LNCaP clone FGC (cell line): ENCODE data around the gene MMP17.

Experiments
- DNase-seq: peaks from one replicate; pipeline ENCODE4 v3.0.0-alpha.2; 2011; ENCODE audit warnings: low read depth
- H3K4me3 ChIP-seq: 2 replicates; pipeline ENCODE4 v1.5.1; 2011; ENCODE audit warnings: mild to moderate bottlenecking, low read depth, low read length, control low read depth
- CTCF ChIP-seq: IDR thresholded peaks from 2 replicates; pipeline ENCODE4 v1.5.1; 2012; ENCODE audit warnings: mild to moderate bottlenecking; ENCODE audit not compliant: control insufficient read depth, insufficient read depth; ENCODE audit errors: extremely low read depth

The MMP17 gene

DNA sequence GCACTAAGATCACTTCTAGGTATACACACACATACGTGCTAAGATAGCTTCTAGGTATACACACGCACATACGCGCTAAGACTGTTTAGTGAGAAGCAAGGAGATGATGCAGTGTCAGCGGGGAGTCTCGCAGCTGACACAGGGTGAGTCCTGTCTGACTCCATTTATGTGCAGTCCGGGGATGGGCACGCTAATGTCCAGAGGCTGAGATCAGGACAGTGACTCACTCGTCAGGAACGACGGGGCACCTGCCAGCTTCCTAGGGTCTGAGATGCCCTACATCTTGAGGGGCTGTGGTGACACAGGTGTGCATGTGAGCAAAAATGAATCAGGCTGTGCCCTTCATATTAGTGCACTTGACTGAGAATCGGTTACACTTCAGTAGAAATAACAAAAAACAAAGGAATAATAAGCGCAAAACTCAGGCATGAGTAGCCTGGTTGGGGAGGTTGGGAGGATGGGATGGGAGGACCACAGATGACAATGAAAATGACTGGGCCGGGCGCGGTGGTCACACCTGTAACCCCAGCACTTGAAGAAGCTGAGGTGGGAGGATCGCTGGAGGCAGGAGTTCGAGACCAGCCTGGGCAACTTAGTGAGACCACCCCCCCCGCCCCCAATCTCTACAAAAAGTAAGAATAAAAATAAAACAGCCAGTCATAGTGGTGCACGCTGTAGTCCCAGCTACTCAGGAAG is 37.1 kb downstream of the MMP17 start:
- no peak overlapping the region for H3K4me3 ChIP-seq
- DNase-seq: no peak
- no peak for TF ChIP-seq CTCF

DNA sequence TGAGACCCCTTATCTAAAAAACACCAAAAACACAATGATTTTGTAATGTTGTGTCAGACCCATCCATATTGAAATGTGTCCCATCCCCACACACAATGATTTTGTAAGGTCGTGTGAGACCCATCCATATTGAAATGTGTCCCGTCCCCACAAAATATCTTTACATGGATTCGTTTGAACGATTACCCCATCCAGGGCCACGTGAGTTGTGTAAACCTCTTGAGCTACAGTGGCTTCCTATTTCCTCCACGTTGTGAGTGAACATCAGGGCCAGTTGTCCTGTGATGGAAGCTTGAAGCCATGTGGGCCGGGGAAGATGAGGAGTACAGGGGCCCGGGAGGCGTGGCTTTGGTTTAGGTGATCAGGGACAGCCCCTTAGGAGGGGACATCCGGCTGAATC is 39.3 kb downstream of the MMP17 start:
- DNase-seq: no peak
- TF ChIP-seq CTCF: no peak
- no peak overlapping the region for H3K4me3 ChIP-seq

DNA sequence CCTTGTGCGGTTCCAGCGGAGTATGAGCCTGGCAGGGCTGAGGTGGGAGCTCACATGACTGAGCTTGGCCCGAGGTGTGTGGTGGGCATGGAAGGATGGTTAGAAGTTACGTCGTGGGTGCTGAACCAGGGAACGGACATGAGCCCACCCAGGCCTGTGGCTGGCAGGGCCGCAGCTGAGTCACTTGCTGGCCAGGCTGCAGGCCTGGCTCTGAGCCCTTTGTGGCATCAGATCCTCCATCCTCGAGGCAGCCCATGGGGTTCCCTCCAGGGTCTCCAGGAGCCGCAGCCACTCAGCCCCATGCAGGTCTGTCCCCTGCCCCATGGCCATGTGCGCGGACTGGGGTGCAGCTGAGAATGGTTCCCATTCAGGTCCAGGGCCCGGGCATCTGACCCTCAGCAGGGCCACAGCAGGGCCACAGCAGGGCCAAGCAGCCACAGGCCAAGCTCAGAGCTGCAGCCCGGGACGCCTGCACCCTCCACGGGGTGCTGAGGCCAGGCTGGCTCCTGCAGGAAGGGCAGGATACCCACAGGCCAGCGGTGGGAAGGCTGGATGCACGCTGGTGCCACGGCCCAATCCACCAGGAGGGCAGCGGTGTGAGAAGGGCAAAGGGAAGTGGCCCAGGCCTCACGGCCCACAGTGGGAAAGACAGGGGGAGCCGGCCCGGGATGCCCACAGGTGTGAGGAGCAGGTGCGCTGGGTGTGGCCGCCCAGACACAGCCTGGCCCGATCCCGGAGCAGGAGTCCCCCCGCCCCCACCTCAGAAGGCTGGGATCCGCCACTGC is 39.9 kb downstream of the MMP17 start:
- no peak for TF ChIP-seq CTCF
- H3K4me3 ChIP-seq: no peak overlapping the region
- no peak for DNase-seq

- DNase-seq: no peak
- no peak overlapping the region for H3K4me3 ChIP-seq
- TF ChIP-seq CTCF: no peak
Measured at GRCh38 chr12:131869871-131870418, 41.8 kb downstream of the MMP17 start.

GRCh38 chr12:131871677-131872076 is 43.5 kb downstream of the MMP17 start:
- TF ChIP-seq CTCF: no peak
- no peak for DNase-seq
- no peak overlapping the region for H3K4me3 ChIP-seq

- H3K4me3 ChIP-seq: no peak overlapping the region
- no peak for DNase-seq
- no peak for TF ChIP-seq CTCF
Measured at GRCh38 chr12:131872154-131873051, 44.2 kb downstream of the MMP17 start.
